HepG2 (cell line): Measurements from ENCODE around the gene ZMIZ1. TPM values are rescaled to one million over a fixed set of nuclear protein-coding genes. Genes with fewer than 3 reads are reported as not detected.

Experiments
- ATAC-seq: fragments of 200-7000 bp; cut with Tn5 transposase; 3 replicates; pipeline ENCODE4 v1.9.1; 2020; ENCODE audit warnings: mild to moderate bottlenecking, moderate library complexity
- BruUV-seq: library from RNA; stranded (reverse); fragments of 400-500 nt; replicated peaks from 2 replicates; lab custom pipeline; 2021; lab: Mats Ljungman, UMichigan
- CTCF ChIA-PET: fragments of 300-600 bp; formaldehyde crosslinking; extraction: SDS; loops from one replicate; lab custom pipeline; 2021; ENCODE audit warnings: low total read pairs, inconsistent platforms, low intra/inter-chr PET ratio; lab: Yijun Ruan, JAX
- POLR2A ChIA-PET: fragments of 350-600 bp; sonication (Branson Sonifier 250); formaldehyde crosslinking; loops from one replicate; lab custom pipeline; 2020; ENCODE audit warnings: antibody characterized with exemption, inconsistent platforms; lab: Yijun Ruan, JAX
- DNase-seq: peaks from one replicate; pipeline ENCODE4 v3.0.0-alpha.2; 2015; ENCODE audit warnings: low spot score
- FAIRE-seq: peaks from 3 replicates; lab custom pipeline; 2011; peaks lifted over from hg19 to GRCh38; lab: Jason Lieb, UNC
- H2AFZ ChIP-seq: one replicate; pipeline ENCODE4 v1.6.1; 2011; ENCODE audit warnings: low read length, inconsistent platforms
- H3K27ac ChIP-seq: fragments of 300-600 bp; 3 replicates; pipeline ENCODE4 v1.8.0; 2011; ENCODE audit warnings: mixed run types, mild to moderate bottlenecking, mixed read lengths, low read length, inconsistent platforms; ENCODE audit not compliant: insufficient read depth; ENCODE audit errors: extremely low read length
- H3K27me3 ChIP-seq, 2 experiments: fragments of 200-600 bp in 1 of 2; 2 replicates in 1 of 2; 3 replicates in 1 of 2; pipeline versions ENCODE4 v1.6.0 to v1.8.0; 2011; ENCODE audit warnings: low read length in 2 of 2, mild to moderate bottlenecking in 2 of 2, moderate library complexity in 2 of 2, inconsistent platforms in 1 of 2; ENCODE audit not compliant: insufficient read depth in 2 of 2, control insufficient read depth in 1 of 2
- H3K36me3 ChIP-seq, 2 experiments: fragments of 200-600 bp in 1 of 2; replicated peaks in 1 of 2; 2 replicates in 1 of 2; 3 replicates in 1 of 2; pipeline versions ENCODE4 v1.5.1 to v1.8.0; 2011; ENCODE audit warnings: low read length in 2 of 2, inconsistent platforms in 1 of 2; ENCODE audit not compliant: insufficient read depth in 2 of 2, control insufficient read depth in 1 of 2
- H3K4me1 ChIP-seq: 2 replicates; pipeline ENCODE4 v1.5.1; 2012; ENCODE audit warnings: low read length, inconsistent platforms; ENCODE audit not compliant: insufficient read depth
- H3K4me2 ChIP-seq: 2 replicates; pipeline ENCODE4 v1.6.0; 2011; ENCODE audit warnings: low read depth, low read length, inconsistent platforms
- H3K4me3 ChIP-seq, 3 experiments: fragments of 200-600 bp in 1 of 3; sonication (generic), shearing (Covaris generic) in 1 of 3; replicated peaks in 1 of 3; 2 replicates each; pipeline ENCODE4 v1.5.1; 2011 to 2016; ENCODE audit warnings: low read length in 3 of 3, inconsistent platforms in 2 of 3, low read depth in 2 of 3, mild to moderate bottlenecking in 2 of 3, control low read depth in 1 of 3, mixed read lengths in 1 of 3; ENCODE audit not compliant: insufficient read depth in 1 of 3
- H3K79me2 ChIP-seq: one replicate; pipeline ENCODE4 v1.6.1; 2011; ENCODE audit warnings: low read length, inconsistent platforms; ENCODE audit not compliant: insufficient read depth
- H3K9ac ChIP-seq: 2 replicates; pipeline ENCODE4 v1.6.0; 2011; ENCODE audit warnings: mild to moderate bottlenecking, low read depth, low read length, inconsistent platforms; ENCODE audit not compliant: insufficient read depth
- H3K9me3 ChIP-seq: 2 replicates; pipeline ENCODE4 v1.5.1; 2012; ENCODE audit warnings: mild to moderate bottlenecking, low read length
- H4K20me1 ChIP-seq: 2 replicates; pipeline ENCODE4 v1.6.0; 2011; ENCODE audit warnings: inconsistent platforms, mild to moderate bottlenecking, low read length, moderate library complexity; ENCODE audit not compliant: insufficient read depth
- ATF1 ChIP-seq: IDR thresholded peaks from 2 replicates; pipeline ENCODE4 v1.6.1; 2016; ENCODE audit warnings: mild to moderate bottlenecking, control low read depth
- ONECUT2 ChIP-seq: sonication (generic); formaldehyde crosslinking; IDR thresholded peaks from 2 replicates; pipeline ENCODE4 v1.4.0; 2020; ENCODE audit warnings: missing genetic modification reagents
- RAD21 ChIP-seq: fragments of 450-650 bp; formaldehyde crosslinking; IDR thresholded peaks from 2 replicates; pipeline ENCODE4 v1.5.0; 2020; ENCODE audit warnings: mild to moderate bottlenecking
- RBM22 ChIP-seq: fragments of 200-400 bp; formaldehyde crosslinking; optimal IDR thresholded peaks from 2 replicates; pipeline ENCODE3; 2017; ENCODE audit warnings: mild to moderate bottlenecking, low read length, moderate library complexity
- SAP130 ChIP-seq: IDR thresholded peaks from 2 replicates; pipeline ENCODE4 v1.6.1; 2016; ENCODE audit warnings: low read depth
- ZNF629 ChIP-seq: sonication (generic); formaldehyde crosslinking; conservative IDR thresholded peaks from 2 replicates; pipeline ENCODE4 v1.5.0; 2020; ENCODE audit warnings: missing genetic modification reagents
- ZNF768 ChIP-seq: sonication (generic); formaldehyde crosslinking; IDR thresholded peaks from 2 replicates; pipeline ENCODE4 v1.4.0; 2020; ENCODE audit warnings: missing genetic modification reagents
- WGBS: methylation state at CpG from one replicate; pipeline ENCODE4 v1.1.6; 2017; ENCODE audit warnings: low lambda C conversion rate; 5-methylcytosine and 5-hydroxymethylcytosine counted together
- in situ Hi-C: cut with HindIII; loops from 2 replicates; pipeline ENCODE4 v1.10.0; 2017; ENCODE audit warnings: low pct_unique_long_range_greater_than_20kb; ENCODE audit not compliant: extremely low pct_ligation_motif_present
- intact Hi-C: fragments of 100-400 bp; cut with micrococcal nuclease; formaldehyde crosslinking; loops from one replicate; pipeline ENCODE4 v1.10.0; 2022; ENCODE audit not compliant: unreplicated experiment
- polyA plus RNA-seq, 8 experiments: library from polyadenylated mRNA; depleted of rRNA in 3 of 8; stranded (reverse) in 7 of 8; unstranded in 1 of 8; fragments of >200 nt; fragmentation: Illumina TruSeq in 4 of 8; extraction: Trizol in 4 of 8; gene quantifications; 2 replicates each; pipeline versions ENCODE4 v1.2.1 to v1.2.3, GENCODE V29; 2011 to 2016; ENCODE audit warnings: low read depth in 4 of 8, missing spikeins in 1 of 8, mixed read lengths in 1 of 8; ENCODE audit not compliant: insufficient read depth in 1 of 8
- total RNA-seq, 5 experiments: library from RNA; depleted of rRNA; stranded (reverse); fragments of >200 nt; fragmentation: Illumina TruSeq; extraction: Trizol; gene quantifications; 2 replicates each; pipeline ENCODE4 v1.2.3, GENCODE V29; 2016; ENCODE audit warnings: low read depth in 1 of 5

Gene ZMIZ1
- total and polyA plus RNA-seq, 2 of the 13 experiments (the other 11 are each of a cell fraction or from before 2014, with no cell fraction given), result 5.3 to 10.2 TPM

- Histone ChIP-seq H3K4me2 (no peak overlapping the region), H4K20me1 (peaks cover 37% of the 10 kb centered on the region), H2AFZ (no peak overlapping the region), H3K27ac (no peak overlapping the region), H3K9ac (no peak overlapping the region), H3K4me1 (peaks cover 12% of the 10 kb centered on the region), H3K4me3 (no peak overlapping the region), H3K27me3 (no peaks in the 10 kb centered on the region), H3K9me3 (no peaks in the 10 kb centered on the region), H3K79me2 (no peaks in the 10 kb centered on the region), H3K36me3 (peaks cover 32 to 70% of the 10 kb centered on the region in 2 experiments)
- in situ Hi-C loops (no loop called here), intact Hi-C loops (no loop called here)
- WGBS, result 100% methylated on average over 7 of the region's 7 CpGs
- DNase-seq (no peak), ATAC-seq (no peak), FAIRE-seq (no peak)
- TF ChIP-seq SAP130 (CRISPR knock-in tag) (no peak), ZNF629 (CRISPR knock-in tag) (peak; percentile 74), ONECUT2 (no peak), RBM22 (peak; percentile 4)
- ChIA-PET CTCF (no interaction called here), POLR2A (no interaction called here)
- BruUV-seq, result no TSS peak
Measured at GRCh38 chr10:79200346-79200745, 131.6 kb downstream of the ZMIZ1 start.

- in situ Hi-C loops, result no loop called here
- no peak for TF ChIP-seq ATF1 (CRISPR knock-in tag)
- peak; percentile 94 for TF ChIP-seq ZNF768 (CRISPR knock-in tag)
- TF ChIP-seq RAD21 (CRISPR knock-in tag), result no peak
- no peaks in the 10 kb centered on the region for H3K79me2 ChIP-seq
- no peak for FAIRE-seq
- ChIA-PET CTCF (no interaction called here), POLR2A (no interaction called here)
- no peak overlapping the region for H3K4me3 ChIP-seq
- no peak for DNase-seq
- no peak overlapping the region for H2AFZ ChIP-seq
- no peaks in the 10 kb centered on the region for H3K27me3 ChIP-seq
- no peak for ATAC-seq
- no peak overlapping the region for H3K4me2 ChIP-seq
- WGBS, result 89% methylated on average over 3 of the region's 8 CpGs
- no TSS peak for BruUV-seq
- no peak overlapping the region for H3K9ac ChIP-seq
- H3K9me3 ChIP-seq, result no peaks in the 10 kb centered on the region
- no peak overlapping the region for H3K27ac ChIP-seq
- peaks cover 5% of the 10 kb centered on the region; the same call in 1 of the 2 replicates for H3K4me1 ChIP-seq
- peaks cover 31% of the 10 kb centered on the region; the same call in 1 of the 2 replicates for H4K20me1 ChIP-seq
- intact Hi-C loops, result no loop called here
- H3K36me3 ChIP-seq, result peaks cover 37 to 72% of the 10 kb centered on the region in 2 experiments; a peak in 4 of 5 replicates
Measured at GRCh38 chr10:79201706-79202105, 132.9 kb downstream of the ZMIZ1 start.
